Glutamatergic neuron (in vitro differentiated cells): ENCODE results near the gene ARRB2. TPM values are rescaled to one million over a fixed set of nuclear protein-coding genes. Genes with fewer than 3 reads are reported as not detected.

ENCODE experiments used
- DNase-seq: peaks from one replicate; pipeline ENCODE4 v3.0.0; 2022
- H3K27ac Mint-ChIP-seq: one replicate; pipeline ENCODE4 v1.8.0; 2020; ENCODE audit warnings: mild to moderate bottlenecking, mixed read lengths, inconsistent platforms; ENCODE audit not compliant: unreplicated experiment
- H3K27me3 Mint-ChIP-seq: one replicate; pipeline ENCODE4 v1.8.0; 2020; ENCODE audit warnings: mild to moderate bottlenecking, moderate library complexity, mixed read lengths, inconsistent platforms; ENCODE audit not compliant: unreplicated experiment
- H3K36me3 Mint-ChIP-seq: one replicate; pipeline ENCODE4 v1.8.0; 2020; ENCODE audit warnings: mild to moderate bottlenecking, mixed read lengths, inconsistent platforms; ENCODE audit not compliant: unreplicated experiment
- H3K4me1 Mint-ChIP-seq: one replicate; pipeline ENCODE4 v1.8.0; 2020; ENCODE audit warnings: mild to moderate bottlenecking, low read depth, mixed read lengths, inconsistent platforms; ENCODE audit not compliant: unreplicated experiment
- H3K4me3 Mint-ChIP-seq: one replicate; pipeline ENCODE4 v1.8.0; 2020; ENCODE audit warnings: mild to moderate bottlenecking, mixed read lengths, inconsistent platforms; ENCODE audit not compliant: unreplicated experiment
- H3K9me3 Mint-ChIP-seq: one replicate; pipeline ENCODE4 v1.8.0; 2020; ENCODE audit warnings: mild to moderate bottlenecking, moderate library complexity, mixed read lengths, inconsistent platforms; ENCODE audit not compliant: unreplicated experiment
- CTCF ChIP-seq: fragments of 200-600 bp; sonication (generic); IDR thresholded peaks from one replicate; pipeline ENCODE4 v1.5.0; 2021; ENCODE audit not compliant: partially characterized antibody, unreplicated experiment
- total RNA-seq: library from RNA; stranded (reverse); fragmentation: NEBNext Ultra II Directional; extraction: Animal tissue kit (Norgen Biotek cat#: 25700); gene quantifications from one replicate; pipeline ENCODE4 v1.2.1, GENCODE V29; 2021; ENCODE audit not compliant: unreplicated experiment

The ARRB2 gene
- total RNA-seq, 1 donor from 2014 or later, result 106 TPM

- peaks cover 7% of the 10 kb centered on the region for H3K36me3 Mint-ChIP-seq
- no peak overlapping the region for H3K27ac Mint-ChIP-seq
- DNase-seq, result no peak
- no peaks in the 10 kb centered on the region for H3K4me1 Mint-ChIP-seq
- peaks cover 20% of the 10 kb centered on the region for H3K27me3 Mint-ChIP-seq
- no peak overlapping the region for H3K4me3 Mint-ChIP-seq
- TF ChIP-seq CTCF, result no peak
- H3K9me3 Mint-ChIP-seq, result peaks cover 2% of the 10 kb centered on the region
Measured at GRCh38 chr17:4743898-4744297, 33.5 kb downstream of the ARRB2 start.

GRCh38 chr17:4744999-4745969 is 34.9 kb downstream of the ARRB2 start:
- Mint-ChIP-seq H3K4me3 (peak overlapping the region; percentile 34), H3K27me3 (peaks cover 17% of the 10 kb centered on the region), H3K36me3 (peaks cover 3% of the 10 kb centered on the region), H3K9me3 (peaks cover 2% of the 10 kb centered on the region), H3K4me1 (no peaks in the 10 kb centered on the region), H3K27ac (no peak overlapping the region)
- DNase-seq, result no peak
- no peak for TF ChIP-seq CTCF

- Mint-ChIP-seq H3K4me3 (no peak overlapping the region), H3K9me3 (peaks cover 4% of the 10 kb centered on the region), H3K27me3 (peaks cover 8% of the 10 kb centered on the region)
Measured at GRCh38 chr17:4747847-4748246, 37.4 kb downstream of the ARRB2 start.

GRCh38 chr17:4748686-4749085 is 38.3 kb downstream of the ARRB2 start:
- Mint-ChIP-seq H3K9me3 (peaks cover 4% of the 10 kb centered on the region), H3K36me3 (no peaks in the 10 kb centered on the region), H3K4me1 (no peaks in the 10 kb centered on the region), H3K27me3 (peaks cover 5% of the 10 kb centered on the region), H3K4me3 (no peak overlapping the region), H3K27ac (no peak overlapping the region)
- no peak for DNase-seq
- TF ChIP-seq CTCF, result no peak

More at GRCh38 chr17:4747847-4748246, 37.4 kb downstream of the ARRB2 start:
- Mint-ChIP-seq H3K36me3 (no peaks in the 10 kb centered on the region), H3K4me1 (no peaks in the 10 kb centered on the region), H3K27ac (no peak overlapping the region)
- TF ChIP-seq CTCF, result no peak
- DNase-seq, result no peak

GRCh38 chr17:4750606-4751005 is 40.2 kb downstream of the ARRB2 start:
- no peak overlapping the region for H3K4me3 Mint-ChIP-seq
- no peaks in the 10 kb centered on the region for H3K4me1 Mint-ChIP-seq
- no peaks in the 10 kb centered on the region for H3K27me3 Mint-ChIP-seq
- TF ChIP-seq CTCF, result no peak
- no peak for DNase-seq
- peaks cover 5% of the 10 kb centered on the region for H3K9me3 Mint-ChIP-seq
- no peak overlapping the region for H3K27ac Mint-ChIP-seq
- H3K36me3 Mint-ChIP-seq, result no peaks in the 10 kb centered on the region
